OCI-M2 (cell line): ENCODE results near the gene RSBN1.
"Not testable (repeated sequence)": the region's sequence is repeated elsewhere in the genome, so short reads cannot be mapped to it uniquely, and the experiment has no call there.

Experiments
- DNase-seq: peaks from one replicate; lab custom pipeline; 2025; ENCODE audit not compliant: unreplicated experiment; lab: John Stamatoyannopoulos, UW

The RSBN1 gene

DNA sequence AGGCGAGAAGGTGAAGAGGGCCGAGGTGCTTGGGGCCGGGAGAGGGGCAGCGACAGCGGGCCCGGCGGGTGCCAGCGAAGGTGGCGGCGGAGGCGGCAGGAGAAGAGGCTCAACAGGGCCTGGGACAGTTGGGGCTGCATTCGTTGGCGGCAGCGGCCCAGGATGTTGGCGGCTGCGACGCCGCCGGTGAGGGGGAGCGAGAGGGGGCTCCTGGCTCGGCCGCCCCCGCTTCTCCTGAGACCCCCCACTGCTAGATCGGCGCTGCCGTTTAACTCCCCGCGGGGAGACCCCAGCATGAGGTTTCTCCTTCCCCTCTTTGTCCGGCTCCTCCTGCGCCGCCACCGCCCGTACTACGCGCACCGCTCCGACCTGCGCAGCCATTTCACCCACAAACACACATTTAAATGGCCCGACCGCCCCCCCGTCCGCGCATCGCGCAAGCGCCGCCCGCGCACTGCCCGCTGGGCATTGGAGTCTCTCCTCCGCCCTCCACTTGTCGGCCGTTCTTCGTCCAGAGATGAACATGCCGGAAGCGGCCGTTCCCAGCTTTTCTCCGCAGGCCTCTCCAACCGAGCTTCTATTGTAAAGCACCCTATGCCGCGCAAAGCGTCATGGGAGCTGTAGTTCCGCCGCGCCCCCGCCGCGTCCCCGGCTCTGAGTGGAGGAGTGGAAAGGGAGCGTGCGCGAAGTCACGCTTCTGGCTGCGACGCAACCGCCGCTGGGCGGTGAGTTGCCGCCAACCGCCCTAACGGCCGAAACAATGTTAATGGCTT is at the start of gene RSBN1:
RSBN1 (minus strand) TSS at position 589 of the 773 bp plus-strand sequence; CDS start at position 525, 64 bp downstream.
- peak; percentile 72 for DNase-seq

- no peak for DNase-seq
These were observed 49.4 kb upstream of the RSBN1 start for GRCh38 chr1:113861641-113862040.

GRCh38 chr1:113860891-113861290 is 48.6 kb upstream of the RSBN1 start:
- no peak for DNase-seq

- no peak for DNase-seq
These were observed 47.4 kb upstream of the RSBN1 start for GRCh38 chr1:113859478-113860175.

- no peak for DNase-seq
These were observed 46.7 kb upstream of the RSBN1 start for GRCh38 chr1:113858982-113859381.

GRCh38 chr1:113858418-113858817 is 46.1 kb upstream of the RSBN1 start:
- DNase-seq = no peak

- no peak for DNase-seq
These were observed 45.5 kb upstream of the RSBN1 start for GRCh38 chr1:113857776-113858175.

- no peak for DNase-seq
These were observed 44.1 kb upstream of the RSBN1 start for GRCh38 chr1:113856401-113856790.

GRCh38 chr1:113855630-113856400 is 43.5 kb upstream of the RSBN1 start:
- no peak for DNase-seq

- DNase-seq = no peak
These were observed 42.0 kb upstream of the RSBN1 start for GRCh38 chr1:113854234-113854633.

GRCh38 chr1:113852694-113853093 is 40.4 kb upstream of the RSBN1 start:
- not testable (repeated sequence) for DNase-seq

DNA sequence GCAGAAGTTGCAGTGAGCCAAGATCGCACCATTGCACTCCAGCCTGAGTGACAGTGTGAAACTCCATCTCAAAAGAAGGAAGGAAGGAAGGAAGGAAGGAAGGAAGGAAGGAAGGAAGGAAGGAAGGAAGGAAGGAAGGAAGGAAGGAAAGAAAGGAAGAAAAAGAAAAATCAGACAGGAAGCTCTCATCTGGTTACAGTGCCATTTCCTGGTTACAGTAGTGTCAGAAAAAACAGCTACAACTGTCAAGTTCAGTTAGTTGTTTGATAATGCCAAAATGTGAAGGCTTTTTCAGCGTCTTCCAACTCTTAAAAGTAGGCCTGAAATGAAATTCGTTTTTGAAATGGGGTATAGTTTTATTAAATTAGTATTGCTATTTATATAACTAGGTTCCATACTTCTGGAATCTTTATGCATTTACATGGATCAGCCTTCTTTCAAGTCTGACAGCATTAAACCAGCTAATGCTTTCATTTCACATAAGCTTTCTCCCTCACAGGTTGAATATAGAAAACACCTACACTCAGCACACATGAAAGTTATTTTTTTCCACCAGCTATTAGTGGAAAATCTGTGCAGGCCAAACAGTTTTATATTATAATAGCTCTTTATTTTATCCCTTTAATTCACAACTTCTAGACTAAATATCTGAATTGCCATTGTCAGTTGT is 38.0 kb upstream of the RSBN1 start:
- DNase-seq = no peak

DNA sequence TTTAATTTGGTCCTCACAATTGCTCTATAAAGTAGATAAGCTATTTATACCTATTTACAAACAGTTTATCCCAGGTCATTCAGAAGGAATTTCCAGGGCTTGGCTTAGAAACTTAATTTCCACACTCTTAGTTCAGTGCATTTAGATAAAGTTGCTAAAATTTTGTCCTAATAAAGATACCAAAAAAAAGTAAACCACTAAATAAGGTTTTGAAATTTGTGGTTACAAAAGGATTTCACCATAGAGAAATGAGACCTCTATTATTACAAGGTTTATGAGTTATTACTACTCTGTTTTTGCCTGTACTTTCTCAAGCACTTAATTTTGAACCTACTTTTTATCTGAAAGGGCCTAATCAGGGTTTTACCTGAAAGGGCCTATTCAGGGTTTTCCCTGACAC is 36.8 kb upstream of the RSBN1 start:
- DNase-seq = no peak

- no peak for DNase-seq
These were observed 34.2 kb upstream of the RSBN1 start for GRCh38 chr1:113846391-113847035.

- no peak for DNase-seq
These were observed 24.3 kb upstream of the RSBN1 start for GRCh38 chr1:113836534-113836933.

GRCh38 chr1:113835686-113836290 is 23.5 kb upstream of the RSBN1 start:
- no peak for DNase-seq

DNA sequence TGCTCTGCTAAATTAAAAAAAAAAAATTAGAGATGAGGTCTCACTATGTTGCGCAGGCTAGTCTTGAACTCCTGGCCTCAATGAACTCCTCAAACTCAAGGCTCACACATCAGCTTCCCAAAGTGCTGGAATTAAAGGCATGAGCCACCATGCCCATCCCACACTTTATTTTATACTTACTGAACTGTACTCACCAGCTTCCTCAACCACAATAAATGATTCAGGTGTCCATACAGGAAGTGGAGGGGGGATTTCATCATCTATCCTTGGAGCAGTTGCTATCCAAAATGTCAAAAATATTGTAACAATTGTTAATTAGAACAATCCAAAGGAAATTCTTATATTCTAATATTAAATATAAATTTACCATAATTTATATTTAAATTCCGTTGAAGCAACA is 22.4 kb upstream of the RSBN1 start:
- no peak for DNase-seq

- DNase-seq = no peak
These were observed 17.8 kb upstream of the RSBN1 start for GRCh38 chr1:113830039-113830438.

- DNase-seq = no peak
These were observed 9.6 kb upstream of the RSBN1 start for GRCh38 chr1:113821916-113822315.

- no peak for DNase-seq
These were observed 6.3 kb upstream of the RSBN1 start for GRCh38 chr1:113818578-113818977.
